Endodermal cell (in vitro differentiated cells): ENCODE data around the gene TLL1. TPM values are rescaled to one million over a fixed set of nuclear protein-coding genes. Genes with fewer than 3 reads are reported as not detected.

Experiments used
- DNase-seq: peaks from one replicate; pipeline ENCODE4 v3.0.0-alpha.2; 2017
- H3K27ac ChIP-seq: 2 replicates; pipeline ENCODE4 v1.5.1; 2013; ENCODE audit warnings: mild to moderate bottlenecking, low read depth, low read length, moderate library complexity
- H3K27me3 ChIP-seq: 2 replicates; pipeline ENCODE4 v1.6.1; 2013; ENCODE audit warnings: mild to moderate bottlenecking, low read length, moderate library complexity; ENCODE audit not compliant: insufficient read depth, control insufficient read depth, poor library complexity, severe bottlenecking
- H3K36me3 ChIP-seq: 2 replicates; pipeline ENCODE4 v1.7.0; 2013; ENCODE audit warnings: mild to moderate bottlenecking, low read length, moderate library complexity; ENCODE audit not compliant: control insufficient read depth, insufficient read depth
- H3K4me1 ChIP-seq: one replicate; pipeline ENCODE4 v1.7.0; 2013; ENCODE audit warnings: low read length; ENCODE audit not compliant: control insufficient read depth, insufficient read depth
- H3K4me3 ChIP-seq: 2 replicates; pipeline ENCODE4 v1.5.1; 2013; ENCODE audit warnings: mild to moderate bottlenecking, low read length, moderate library complexity
- H3K9ac ChIP-seq: 2 replicates; pipeline ENCODE4 v1.6.1; 2013; ENCODE audit warnings: mild to moderate bottlenecking, low read length, moderate library complexity; ENCODE audit not compliant: poor library complexity, severe bottlenecking; ENCODE audit errors: extremely low read depth
- H3K9me3 ChIP-seq: 2 replicates; pipeline ENCODE4 v1.6.1; 2013; ENCODE audit warnings: mild to moderate bottlenecking, low read length, moderate library complexity; ENCODE audit not compliant: control insufficient read depth
- H3K27ac Mint-ChIP-seq: 2 replicates; pipeline ENCODE4 v1.8.0; 2020; ENCODE audit warnings: mixed read lengths
- H3K27me3 Mint-ChIP-seq: 2 replicates; pipeline ENCODE4 v1.8.0; 2021; ENCODE audit warnings: mild to moderate bottlenecking, mixed read lengths; ENCODE audit not compliant: insufficient read depth
- H3K36me3 Mint-ChIP-seq: 2 replicates; pipeline ENCODE4 v1.8.0; 2020; ENCODE audit warnings: low read depth, mixed read lengths
- H3K4me1 Mint-ChIP-seq: 2 replicates; pipeline ENCODE4 v1.8.0; 2020; ENCODE audit warnings: mixed read lengths
- H3K4me3 Mint-ChIP-seq: 2 replicates; pipeline ENCODE4 v1.8.0; 2020; ENCODE audit warnings: mild to moderate bottlenecking, moderate library complexity, mixed read lengths
- H3K9me3 Mint-ChIP-seq: 2 replicates; pipeline ENCODE4 v1.8.0; 2020; ENCODE audit warnings: mild to moderate bottlenecking, mixed read lengths
- CTCF ChIP-seq: fragments of 200-600 bp; sonication (generic); conservative IDR thresholded peaks from 2 replicates; pipeline ENCODE4 v1.5.0; 2021; ENCODE audit warnings: antibody characterized with exemption, mild to moderate bottlenecking
- WGBS, 2 experiments: methylation state at CpG; one replicate each; pipeline versions ENCODE4 v1.1.5 to v1.1.7; 2013; ENCODE audit warnings: missing lambda C conversion rate in 2 of 2, mixed read lengths in 1 of 2; ENCODE audit not compliant: insufficient coverage in 1 of 2, insufficient read length in 1 of 2; 5-methylcytosine and 5-hydroxymethylcytosine counted together
- total RNA-seq, 2 donors: library from RNA; stranded (reverse); fragmentation: NEBNext Ultra II Directional in 1 of 2; extraction: Animal tissue kit (Norgen Biotek cat#: 25700) in 1 of 2; gene quantifications; 2 replicates in 1 of 2; 3 replicates in 1 of 2; pipeline ENCODE4 v1.2.1, GENCODE V29; 2021

TLL1 gene
- total RNA-seq, 2 donors from 2014 or later, result 0.18 to 3.8 TPM

- no peaks in the 10 kb centered on the region for H3K27me3 Mint-ChIP-seq
- WGBS, 2 experiments, result 80 to 88% methylated on average over 1 of the region's 1 CpG
These were observed 144.8 kb downstream of the TLL1 start for GRCh38 chr4:166017804-166018203.

GRCh38 chr4:166019441-166020220 lies 146.6 kb downstream of the TLL1 start:
- DNase-seq, result no peak
- no peaks in the 10 kb centered on the region for H3K27me3 ChIP-seq
- no peak for TF ChIP-seq CTCF
- no peaks in the 10 kb centered on the region for H3K4me1 ChIP-seq
- H3K9me3 ChIP-seq, result no peaks in the 10 kb centered on the region
- no peak overlapping the region for H3K27ac Mint-ChIP-seq
- H3K4me3 ChIP-seq, result no peak overlapping the region
- H3K27me3 Mint-ChIP-seq, result no peaks in the 10 kb centered on the region
- H3K36me3 ChIP-seq, result no peaks in the 10 kb centered on the region
- H3K9ac ChIP-seq, result no peak overlapping the region
- 81 to 92% methylated on average over 2 of the region's 2 CpGs for WGBS, 2 experiments
- no peaks in the 10 kb centered on the region for H3K4me1 Mint-ChIP-seq
- H3K9me3 Mint-ChIP-seq, result no peaks in the 10 kb centered on the region
- H3K27ac ChIP-seq, result no peak overlapping the region
- H3K4me3 Mint-ChIP-seq, result no peak overlapping the region
- no peaks in the 10 kb centered on the region for H3K36me3 Mint-ChIP-seq

More at GRCh38 chr4:166017804-166018203, 144.8 kb downstream of the TLL1 start:
- Histone ChIP-seq H3K27me3 (no peaks in the 10 kb centered on the region), H3K27ac (no peak overlapping the region), H3K36me3 (no peaks in the 10 kb centered on the region), H3K9me3 (no peaks in the 10 kb centered on the region), H3K4me3 (no peak overlapping the region), H3K9ac (no peak overlapping the region), H3K4me1 (no peaks in the 10 kb centered on the region)
- DNase-seq, result no peak
- Mint-ChIP-seq H3K4me3 (no peak overlapping the region), H3K9me3 (no peaks in the 10 kb centered on the region), H3K4me1 (no peaks in the 10 kb centered on the region), H3K27ac (no peak overlapping the region), H3K36me3 (no peaks in the 10 kb centered on the region)
- no peak for TF ChIP-seq CTCF

- H3K36me3 ChIP-seq, result no peaks in the 10 kb centered on the region
- no peak for TF ChIP-seq CTCF
- WGBS, 2 experiments, result 92 to 93% methylated on average over 6 to 8 of the region's 9 CpGs
- no peak overlapping the region for H3K4me3 ChIP-seq
- H3K27me3 Mint-ChIP-seq, result no peaks in the 10 kb centered on the region
- no peaks in the 10 kb centered on the region for H3K9me3 ChIP-seq
- H3K9me3 Mint-ChIP-seq, result no peaks in the 10 kb centered on the region
- H3K27ac Mint-ChIP-seq, result no peak overlapping the region
- no peak overlapping the region for H3K27ac ChIP-seq
- H3K4me3 Mint-ChIP-seq, result no peak overlapping the region
- H3K27me3 ChIP-seq, result no peaks in the 10 kb centered on the region
- H3K4me1 Mint-ChIP-seq, result no peaks in the 10 kb centered on the region
- H3K9ac ChIP-seq, result no peak overlapping the region
- H3K36me3 Mint-ChIP-seq, result no peaks in the 10 kb centered on the region
- H3K4me1 ChIP-seq, result no peaks in the 10 kb centered on the region
- DNase-seq, result no peak
These were observed 148.6 kb downstream of the TLL1 start for GRCh38 chr4:166021617-166022016.
